ENCODE results near the gene PBX4. TPM values are rescaled to one million over a fixed set of nuclear protein-coding genes. Genes with fewer than 3 reads are reported as not detected.

Gene PBX4
- total RNA-seq, 3 donors from 2014 or later (not counting 1 experiment from before 2014, with no cell fraction given), result 10.7 to 15.9 (median 11.1) TPM

GRCh38 chr19:19591133-19591825 is 27.2 kb downstream of the PBX4 start:
- Mint-ChIP-seq H3K27me3 (ENCODE audit: low read depth in 2 of 2) (no peaks in the 10 kb centered on the region), H3K9me3 (no peaks in the 10 kb centered on the region), H3K4me1 (peaks cover 0 to 16% of the 10 kb centered on the region in 2 donors), H3K4me3 (no peak overlapping the region), H3K27ac (peak overlapping the region; percentile 56 to 79), H3K36me3 (no peaks in the 10 kb centered on the region)
- Histone ChIP-seq H3K9me3 (ENCODE audit: control insufficient read depth, insufficient read depth, low read length) (no peaks in the 10 kb centered on the region), H3K27me3 (ENCODE audit: control insufficient read depth, insufficient read depth, low read length) (no peaks in the 10 kb centered on the region), H3K36me3 (ENCODE audit: control insufficient read depth, insufficient read depth, low read length) (no peaks in the 10 kb centered on the region), H3K4me1 (ENCODE audit: control insufficient read depth, insufficient read depth, low read length) (peaks cover 32% of the 10 kb centered on the region), H3K4me3 (ENCODE audit: low read length) (no peak overlapping the region), H3K27ac (ENCODE audit: low read length) (peak overlapping the region; percentile 80)
- ATAC-seq, result peak; percentile 84 to 90 (median 89)
- TF ChIP-seq CTCF (IDR thresholded peaks at IDR 0.05), result no peak
- WGBS (ENCODE audit: insufficient coverage), result 76% methylated on average over 13 of the region's 13 CpGs
- intact Hi-C loops (cut with micrococcal nuclease), result loop anchor here (2.0 kb wide), 1 partner anchor 52 kb away; the partner anchor contains the start of gene GMIP
- peak; percentile 40 to 87 for DNase-seq

- no peak for ATAC-seq
- Histone ChIP-seq H3K9me3 (ENCODE audit: control insufficient read depth, insufficient read depth, low read length) (no peaks in the 10 kb centered on the region), H3K27ac (ENCODE audit: low read length) (no peak overlapping the region), H3K36me3 (ENCODE audit: control insufficient read depth, insufficient read depth, low read length) (no peaks in the 10 kb centered on the region), H3K4me1 (ENCODE audit: control insufficient read depth, insufficient read depth, low read length) (peaks cover 32% of the 10 kb centered on the region), H3K27me3 (ENCODE audit: control insufficient read depth, insufficient read depth, low read length) (no peaks in the 10 kb centered on the region), H3K4me3 (ENCODE audit: low read length) (no peak overlapping the region)
- Mint-ChIP-seq H3K4me3 (peak overlapping the region; percentile 17), H3K36me3 (no peaks in the 10 kb centered on the region), H3K9me3 (no peaks in the 10 kb centered on the region), H3K27ac (peak overlapping the region; percentile 56 to 79), H3K27me3 (ENCODE audit: low read depth in 2 of 2) (no peaks in the 10 kb centered on the region), H3K4me1 (peaks cover 0 to 16% of the 10 kb centered on the region in 2 donors)
- DNase-seq, result no peak
- no peak for TF ChIP-seq CTCF (IDR thresholded peaks at IDR 0.05)
- WGBS (ENCODE audit: insufficient coverage), result 93% methylated on average over 2 of the region's 2 CpGs
- intact Hi-C loops (cut with micrococcal nuclease), result no loop called here
Observed at GRCh38 chr19:19588546-19588945, 29.9 kb downstream of the PBX4 start.

GRCh38 chr19:19587771-19588170 is 30.7 kb downstream of the PBX4 start:
- peak overlapping the region in 1 of 2 donors; percentile 79 for H3K27ac Mint-ChIP-seq

More at GRCh38 chr19:19587771-19588170, 30.7 kb downstream of the PBX4 start:
- TF ChIP-seq CTCF (IDR thresholded peaks at IDR 0.05), result no peak
- H3K4me1 ChIP-seq (ENCODE audit: control insufficient read depth, insufficient read depth, low read length), result peaks cover 32% of the 10 kb centered on the region
- H3K27me3 ChIP-seq (ENCODE audit: control insufficient read depth, insufficient read depth, low read length), result no peaks in the 10 kb centered on the region
- intact Hi-C loops (cut with micrococcal nuclease), result no loop called here
- 97% methylated on average over 3 of the region's 5 CpGs for WGBS (ENCODE audit: insufficient coverage)
- no peaks in the 10 kb centered on the region for H3K9me3 ChIP-seq (ENCODE audit: control insufficient read depth, insufficient read depth, low read length)
- no peak overlapping the region for H3K27ac ChIP-seq (ENCODE audit: low read length)
- no peaks in the 10 kb centered on the region for H3K9me3 Mint-ChIP-seq
- H3K4me3 ChIP-seq (ENCODE audit: low read length), result no peak overlapping the region
- H3K4me3 Mint-ChIP-seq, result no peak overlapping the region
- no peaks in the 10 kb centered on the region for H3K36me3 ChIP-seq (ENCODE audit: control insufficient read depth, insufficient read depth, low read length)
- H3K4me1 Mint-ChIP-seq, result peaks cover 0 to 16% of the 10 kb centered on the region in 2 donors
- DNase-seq, result no peak
- H3K27me3 Mint-ChIP-seq (ENCODE audit: low read depth in 2 of 2), result no peaks in the 10 kb centered on the region
- no peak for ATAC-seq
- no peaks in the 10 kb centered on the region for H3K36me3 Mint-ChIP-seq
